ENCODE results near the gene KBTBD4. TPM values are rescaled to one million over a fixed set of nuclear protein-coding genes. Genes with fewer than 3 reads are reported as not detected.

KBTBD4 gene
- total RNA-seq, 2 experiments from 2014 or later = 15.4 to 16.3 TPM

- no peak for TF ChIP-seq CTCF (IDR thresholded peaks at IDR 0.05)
- intact Hi-C loops (cut with micrococcal nuclease) = no loop called here
- H3K9me3 Mint-ChIP-seq = no peaks in the 10 kb centered on the region
- ChIA-PET POLR2A (interaction anchor here (1.4 kb wide), 1 partner anchor 10 kb away, joined by 3 read pairs; no protein-coding TSS in a partner anchor), CTCF (interaction anchor here (1.0 kb wide), 2 partner anchors 85 to 96 kb away, joined by 3 read pairs; no protein-coding TSS in a partner anchor)
- H3K27me3 Mint-ChIP-seq = no peaks in the 10 kb centered on the region
- peaks cover 33% of the 10 kb centered on the region for H3K36me3 Mint-ChIP-seq (ENCODE audit: low read depth)
- H3K27ac Mint-ChIP-seq = no peak overlapping the region
- ATAC-seq = no peak
- H3K4me1 Mint-ChIP-seq (ENCODE audit: low read depth) = peaks cover 19% of the 10 kb centered on the region
- H3K4me3 Mint-ChIP-seq = no peak overlapping the region
- DNase-seq = no peak
Observed at GRCh38 chr11:47583844-47584243, 5.1 kb upstream of the KBTBD4 start.

DNA sequence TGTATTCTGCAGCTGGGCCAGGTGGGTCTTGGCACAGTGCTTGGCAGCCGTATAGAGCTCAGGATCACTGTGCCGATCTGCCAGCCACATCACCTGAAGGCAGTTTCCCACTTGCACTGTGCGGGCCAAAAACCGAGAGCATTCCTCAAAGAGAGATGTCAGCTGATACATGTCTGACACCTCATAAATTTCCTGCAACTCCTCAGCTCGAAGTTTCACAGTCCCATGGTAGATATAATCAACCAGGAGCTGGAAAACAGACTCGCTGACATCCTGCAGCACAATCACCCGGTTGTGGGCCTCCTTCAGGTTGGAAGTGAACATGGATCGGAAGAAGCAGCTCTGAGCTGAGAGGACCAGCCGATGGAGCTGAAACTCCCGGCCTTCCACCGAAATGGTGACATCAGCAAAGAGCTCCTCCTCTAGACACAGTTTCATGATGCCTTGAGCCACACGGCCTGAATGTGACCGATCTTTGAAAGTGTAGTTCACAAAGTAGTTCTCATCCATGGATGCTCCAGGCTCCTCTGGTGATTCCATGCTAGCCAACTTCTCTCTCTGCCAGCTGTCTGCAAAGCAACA, 1.2 kb downstream of the KBTBD4 start:
- Mint-ChIP-seq H3K27me3 (no peaks in the 10 kb centered on the region), H3K4me3 (peak overlapping the region; percentile 92), H3K27ac (peak overlapping the region; percentile 98), H3K4me1 (ENCODE audit: low read depth) (peaks cover 36% of the 10 kb centered on the region), H3K9me3 (no peaks in the 10 kb centered on the region), H3K36me3 (ENCODE audit: low read depth) (peaks cover 56% of the 10 kb centered on the region)
- ChIA-PET CTCF (interaction anchor here (1.8 kb wide), 1 partner anchor 24 kb away, joined by 5 read pairs; no protein-coding TSS in a partner anchor), POLR2A (interaction anchor here (0.9 to 4.3 kb wide), 6 partner anchors 9 to 269 kb away, joined by 3 to 48 read pairs (median 5); partner anchors contain the start of genes CELF1, FNBP4, PSMC3 and PTPMT1)
- intact Hi-C loops (cut with micrococcal nuclease) = no loop called here
- no peak for DNase-seq
- ATAC-seq = no peak
- TF ChIP-seq CTCF (IDR thresholded peaks at IDR 0.05) = no peak

GRCh38 chr11:47573321-47573720, 5.4 kb downstream of the KBTBD4 start:
- H3K9me3 Mint-ChIP-seq = no peaks in the 10 kb centered on the region
- no peak for ATAC-seq
- H3K4me1 Mint-ChIP-seq (ENCODE audit: low read depth) = peaks cover 23% of the 10 kb centered on the region
- H3K4me3 Mint-ChIP-seq = no peak overlapping the region
- DNase-seq = no peak
- ChIA-PET CTCF (interaction anchor here (1.3 to 1.7 kb wide), 2 partner anchors 8 to 20 kb away, joined by 4 to 7 read pairs; partner anchors contain the start of genes CELF1 and PTPMT1), POLR2A (interaction anchor here (0.8 to 1.3 kb wide), 3 partner anchors 9 to 22 kb away, joined by 3 read pairs; no protein-coding TSS in a partner anchor)
- peaks cover 44% of the 10 kb centered on the region for H3K36me3 Mint-ChIP-seq (ENCODE audit: low read depth)
- no peaks in the 10 kb centered on the region for H3K27me3 Mint-ChIP-seq
- no peak for TF ChIP-seq CTCF (IDR thresholded peaks at IDR 0.05)
- intact Hi-C loops (cut with micrococcal nuclease) = no loop called here
- H3K27ac Mint-ChIP-seq = no peak overlapping the region

- intact Hi-C loops (cut with micrococcal nuclease) = no loop called here
- POLR2A ChIA-PET = no interaction called here
- H3K9me3 Mint-ChIP-seq = no peaks in the 10 kb centered on the region
- peaks cover 22% of the 10 kb centered on the region for H3K4me1 Mint-ChIP-seq (ENCODE audit: low read depth)
- no peak for ATAC-seq
- CTCF ChIA-PET = interaction anchor here (0.9 to 1.7 kb wide), 3 partner anchors 8 to 56 kb away, joined by 3 to 7 read pairs (median 3); partner anchors contain the start of gene PTPMT1
- H3K4me3 Mint-ChIP-seq = no peak overlapping the region
- DNase-seq = no peak
- peaks cover 45% of the 10 kb centered on the region for H3K36me3 Mint-ChIP-seq (ENCODE audit: low read depth)
- no peak for TF ChIP-seq CTCF (IDR thresholded peaks at IDR 0.05)
- H3K27ac Mint-ChIP-seq = no peak overlapping the region
- no peaks in the 10 kb centered on the region for H3K27me3 Mint-ChIP-seq
Observed at GRCh38 chr11:47572715-47573255, 6.0 kb downstream of the KBTBD4 start.

DNA sequence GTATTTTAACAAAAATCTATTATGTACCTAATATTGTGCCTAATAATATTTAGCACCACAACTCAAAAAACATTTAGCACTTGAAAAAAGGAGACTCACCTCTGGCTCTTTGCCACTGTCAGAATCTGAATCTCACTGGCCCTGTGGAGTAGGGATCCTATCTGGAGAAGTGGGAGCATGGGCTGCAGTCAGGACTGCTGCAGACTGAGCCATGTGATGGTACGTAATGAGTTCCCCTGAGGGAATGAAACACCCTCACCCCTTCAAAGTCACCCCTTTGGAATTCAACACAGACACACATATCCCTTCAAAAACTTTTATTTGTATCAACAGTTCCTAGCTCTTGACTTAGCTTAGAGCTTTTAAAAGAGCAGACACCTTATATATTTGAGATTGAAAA, 6.9 kb downstream of the KBTBD4 start:
- H3K36me3 Mint-ChIP-seq (ENCODE audit: low read depth) = peaks cover 41% of the 10 kb centered on the region
- no peak overlapping the region for H3K4me3 Mint-ChIP-seq
- no peaks in the 10 kb centered on the region for H3K27me3 Mint-ChIP-seq
- H3K4me1 Mint-ChIP-seq (ENCODE audit: low read depth) = peaks cover 16% of the 10 kb centered on the region
- H3K9me3 Mint-ChIP-seq = no peaks in the 10 kb centered on the region
- ChIA-PET CTCF (interaction anchor here (0.9 to 1.6 kb wide), 2 partner anchors 20 to 55 kb away, joined by 3 read pairs; no protein-coding TSS in a partner anchor), POLR2A (no interaction called here)
- intact Hi-C loops (cut with micrococcal nuclease) = no loop called here
- DNase-seq = no peak
- no peak for TF ChIP-seq CTCF (IDR thresholded peaks at IDR 0.05)
- H3K27ac Mint-ChIP-seq = no peak overlapping the region
- no peak for ATAC-seq

Data from activated CD8-positive, alpha-beta T cell treated with anti-CD3 and anti-CD28 coated beads for 36 hours (primary cell).